Activated CD8-positive, alpha-beta memory T cell treated with anti-CD3 and anti-CD28 coated beads, Interleukin-2, amount 50 U/mL, for 4 hours (primary cell): ENCODE results near the gene AGRN.
"Not testable (repeated sequence)": the region's sequence is repeated elsewhere in the genome, so short reads cannot be mapped to it uniquely, and the experiment has no call there.

Source experiments
- DNase-seq: peaks from one replicate; pipeline ENCODE4 v3.0.0-alpha.2; 2020

The AGRN gene

DNA sequence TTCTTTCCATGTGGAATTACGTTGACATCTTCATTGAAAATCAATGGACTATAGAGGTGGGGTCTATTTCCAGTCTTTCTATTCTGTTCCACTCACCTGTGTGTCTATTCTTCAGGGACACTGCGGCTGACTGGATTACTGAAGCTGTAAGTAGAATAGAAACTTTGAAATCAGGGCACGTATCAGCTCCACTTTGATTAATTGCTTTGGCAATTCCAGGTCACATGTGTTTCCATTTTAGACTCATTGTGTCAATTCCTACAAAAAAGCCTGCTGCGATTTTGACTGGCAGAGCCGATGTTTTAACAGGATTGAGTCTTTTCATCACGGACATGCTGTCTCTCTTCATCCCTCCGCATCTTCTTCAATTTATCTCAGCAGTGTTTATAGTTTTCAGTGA is 75.1 kb downstream of the AGRN start:
- no peak for DNase-seq

- not testable (repeated sequence) for DNase-seq
These were observed 76.2 kb downstream of the AGRN start for GRCh38 chr1:1096136-1096535.

GRCh38 chr1:1098681-1099421 is 78.9 kb downstream of the AGRN start:
- DNase-seq = peak; percentile 15

GRCh38 chr1:1099506-1100183 is 79.7 kb downstream of the AGRN start:
- DNase-seq = no peak

DNA sequence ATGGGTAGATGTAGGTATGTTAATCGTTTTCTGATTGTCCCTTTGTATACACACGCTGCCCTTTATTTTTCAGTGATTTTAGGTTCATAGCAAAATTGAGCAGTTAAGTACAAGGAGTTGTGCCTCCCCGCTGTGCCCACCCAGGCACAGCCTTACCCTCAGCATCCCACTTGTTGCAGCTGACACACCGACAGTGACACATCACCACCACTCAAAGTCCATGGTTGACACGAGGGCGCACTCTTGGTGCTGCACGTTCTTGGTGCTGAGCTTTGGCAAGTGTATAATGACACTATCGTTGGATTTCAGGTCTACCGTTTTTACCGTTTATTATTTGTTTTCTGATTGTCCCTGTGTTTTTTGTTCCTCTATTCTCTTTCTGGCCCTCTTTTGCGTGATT is 80.4 kb downstream of the AGRN start:
- peak; percentile 12 for DNase-seq

DNA sequence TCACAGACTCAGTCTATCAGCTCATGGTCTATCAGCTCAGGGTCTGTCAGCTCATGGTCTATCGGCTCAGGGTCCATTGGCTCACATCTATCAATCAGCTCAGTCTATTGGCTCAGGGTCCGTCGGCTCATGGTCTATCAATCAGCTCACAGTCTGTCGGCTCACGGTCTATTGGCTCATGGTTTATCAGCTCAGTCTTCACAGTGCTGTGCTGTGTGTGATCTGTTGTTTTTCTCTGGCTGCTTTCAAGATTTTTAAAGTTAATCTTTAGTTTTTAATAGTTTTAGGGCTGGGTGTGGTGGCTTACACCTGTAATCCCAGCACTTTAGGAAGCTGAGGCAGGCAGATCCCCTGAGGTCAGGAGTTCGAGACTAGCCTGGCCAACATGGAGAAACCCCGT is 81.6 kb downstream of the AGRN start:
- DNase-seq = no peak

DNA sequence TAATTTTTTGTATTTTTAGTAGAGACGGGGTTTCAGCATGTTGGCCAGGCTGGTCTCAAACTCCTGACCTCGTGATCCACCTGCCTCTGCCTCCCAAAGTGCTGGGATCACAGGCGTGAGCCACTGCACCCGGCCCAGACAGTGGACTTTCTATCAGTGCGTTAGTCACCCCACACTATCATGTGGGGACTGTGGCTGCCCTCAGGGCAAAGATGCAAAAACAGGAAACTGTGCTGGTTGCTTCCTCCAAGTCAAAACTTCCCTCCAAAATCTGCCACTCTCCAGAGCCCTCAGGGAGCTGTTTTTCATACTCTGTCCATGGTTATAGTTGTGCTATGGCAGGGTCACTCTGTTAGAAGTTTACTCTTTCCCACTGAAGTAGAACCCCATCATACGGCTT is 84.2 kb downstream of the AGRN start:
- DNase-seq = peak; percentile 29
